ENCODE data around the gene FBLN2. TPM values are rescaled to one million over a fixed set of nuclear protein-coding genes. Genes with fewer than 3 reads are reported as not detected.

Gene FBLN2
- total RNA-seq, 1 experiment from 2014 or later, result 0.39 TPM

DNA sequence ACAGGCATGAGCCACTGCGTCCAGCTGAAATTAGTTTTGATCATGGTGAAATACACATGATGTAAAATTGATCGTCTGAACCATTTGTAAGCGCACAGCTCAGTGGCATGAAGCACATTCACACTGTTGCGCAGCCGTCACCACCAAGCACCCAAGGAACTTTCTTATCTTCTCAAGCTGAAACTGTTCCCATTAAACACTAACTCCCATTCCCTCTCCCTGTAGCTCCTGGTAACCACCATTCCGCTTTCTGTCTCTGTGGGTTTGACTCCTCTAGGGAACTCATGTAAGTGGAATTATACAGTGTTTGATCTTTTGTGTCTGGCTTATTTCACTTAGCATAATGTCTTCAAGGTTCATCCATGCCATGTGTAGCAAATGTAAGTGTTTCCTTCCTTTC lies 62.3 kb downstream of the FBLN2 start:
- Histone ChIP-seq H2AFZ (ENCODE audit: low read depth, low read length, poor library complexity, severe bottlenecking) (no peak overlapping the region), H3K4me3 (replicated peaks in 1 of 2; ENCODE audit: low read depth in 1 of 2, low read length in 2 of 2) (no peak overlapping the region), H3K27me3 (ENCODE audit: insufficient read depth, low read length) (no peaks in the 10 kb centered on the region), H3K4me1 (ENCODE audit: control insufficient read depth in 1 of 2, insufficient read depth in 2 of 2, low read length in 2 of 2) (no peaks in the 10 kb centered on the region), H4K20me1 (ENCODE audit: insufficient read depth) (no peaks in the 10 kb centered on the region), H3K9me2 (ENCODE audit: insufficient read depth) (no peaks in the 10 kb centered on the region), H3K9me3 (ENCODE audit: control insufficient read depth in 1 of 2, insufficient read depth in 1 of 2, low read depth in 1 of 2, low read length in 2 of 2) (no peaks in the 10 kb centered on the region), H3K9ac (ENCODE audit: low read length) (no peak overlapping the region), H3K4me2 (ENCODE audit: low read length) (no peak overlapping the region), H3K27ac (ENCODE audit: low read depth, low read length) (no peak overlapping the region), H3K36me3 (ENCODE audit: control insufficient read depth in 1 of 2, insufficient read depth in 2 of 2, low read length in 2 of 2) (no peaks in the 10 kb centered on the region), H3K79me2 (ENCODE audit: insufficient read depth, low read length) (no peaks in the 10 kb centered on the region)
- no peak for TF ChIP-seq POLR2AphosphoS5 (IDR thresholded peaks at IDR 0.05; ENCODE audit: low read depth, low read length)
- TF ChIP-seq RAD21 (IDR thresholded peaks at IDR 0.05; ENCODE audit: low read depth), result no peak
- no peak for TF ChIP-seq ELF1 (IDR thresholded peaks at IDR 0.05; ENCODE audit: borderline replicate concordance, low read depth)
- TF ChIP-seq FOSL1 (IDR thresholded peaks at IDR 0.05; ENCODE audit: low read depth), result no peak
- TF ChIP-seq EZH2 (IDR thresholded peaks at IDR 0.05), result no peak
- no peak for TF ChIP-seq ZFX (IDR thresholded peaks at IDR 0.05)
- TF ChIP-seq ZBTB33 (IDR thresholded peaks at IDR 0.05; ENCODE audit: extremely low read depth, insufficient replicate concordance, low read length), result no peak
- no peak for TF ChIP-seq SIN3A (IDR thresholded peaks at IDR 0.05; ENCODE audit: low read depth)
- TF ChIP-seq SRF (IDR thresholded peaks at IDR 0.05; ENCODE audit: low read depth), result no peak
- TF ChIP-seq CBX3 (IDR thresholded peaks at IDR 0.05; ENCODE audit: low read depth), result no peak
- TF ChIP-seq, protein P1, sequence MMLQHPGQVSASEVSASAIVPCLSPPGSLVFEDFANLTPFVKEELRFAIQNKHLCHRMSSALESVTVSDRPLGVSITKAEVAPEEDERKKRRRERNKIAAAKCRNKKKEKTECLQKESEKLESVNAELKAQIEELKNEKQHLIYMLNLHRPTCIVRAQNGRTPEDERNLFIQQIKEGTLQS (IDR thresholded peaks at IDR 0.05), result no peak
- TF ChIP-seq, protein P2, sequence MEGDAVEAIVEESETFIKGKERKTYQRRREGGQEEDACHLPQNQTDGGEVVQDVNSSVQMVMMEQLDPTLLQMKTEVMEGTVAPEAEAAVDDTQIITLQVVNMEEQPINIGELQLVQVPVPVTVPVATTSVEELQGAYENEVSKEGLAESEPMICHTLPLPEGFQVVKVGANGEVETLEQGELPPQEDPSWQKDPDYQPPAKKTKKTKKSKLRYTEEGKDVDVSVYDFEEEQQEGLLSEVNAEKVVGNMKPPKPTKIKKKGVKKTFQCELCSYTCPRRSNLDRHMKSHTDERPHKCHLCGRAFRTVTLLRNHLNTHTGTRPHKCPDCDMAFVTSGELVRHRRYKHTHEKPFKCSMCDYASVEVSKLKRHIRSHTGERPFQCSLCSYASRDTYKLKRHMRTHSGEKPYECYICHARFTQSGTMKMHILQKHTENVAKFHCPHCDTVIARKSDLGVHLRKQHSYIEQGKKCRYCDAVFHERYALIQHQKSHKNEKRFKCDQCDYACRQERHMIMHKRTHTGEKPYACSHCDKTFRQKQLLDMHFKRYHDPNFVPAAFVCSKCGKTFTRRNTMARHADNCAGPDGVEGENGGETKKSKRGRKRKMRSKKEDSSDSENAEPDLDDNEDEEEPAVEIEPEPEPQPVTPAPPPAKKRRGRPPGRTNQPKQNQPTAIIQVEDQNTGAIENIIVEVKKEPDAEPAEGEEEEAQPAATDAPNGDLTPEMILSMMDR (IDR thresholded peaks at IDR 0.05 in 2 of 3, conservative IDR thresholded peaks at IDR 0.05 in 1 of 3; ENCODE audit: borderline replicate concordance in 1 of 3, insufficient read depth in 1 of 3, low read depth in 2 of 3, low read length in 2 of 3), result no peak
- TF ChIP-seq REST (IDR thresholded peaks at IDR 0.05; ENCODE audit: low read depth), result no peak
- no peak for TF ChIP-seq POLR2A (IDR thresholded peaks at IDR 0.05; ENCODE audit: borderline replicate concordance, extremely low read depth, insufficient read depth, insufficient read length)
- no peak for TF ChIP-seq YY1 (IDR thresholded peaks at IDR 0.05; ENCODE audit: extremely low read depth, insufficient replicate concordance, low read depth, low read length)
- CTCF ChIA-PET, result interaction anchor here (1.1 kb wide), 1 partner anchor 41 kb away, joined by 3 read pairs; no protein-coding TSS in a partner anchor
- ATAC-seq (no peak), DNase-seq (ENCODE audit: low read depth, low spot score) (no peak)
- RAD21 ChIA-PET (ENCODE audit: low non-redundant PET in 1 of 2, low total read pairs in 2 of 2, uncharacterized antibody in 2 of 2, unreplicated experiment in 2 of 2), result no interaction called here
- POLR2A ChIA-PET, result no interaction called here
- no TSS peak for BruUV-seq (replicated peaks)
- intact Hi-C loops (cut with micrococcal nuclease), result no loop called here

Data from HCT116 (cell line).